ENCODE data around the gene ATP5F1E.
"Not testable (repeated sequence)": the region's sequence is repeated elsewhere in the genome, so short reads cannot be mapped to it uniquely, and the experiment has no call there.

The ATP5F1E gene

DNA sequence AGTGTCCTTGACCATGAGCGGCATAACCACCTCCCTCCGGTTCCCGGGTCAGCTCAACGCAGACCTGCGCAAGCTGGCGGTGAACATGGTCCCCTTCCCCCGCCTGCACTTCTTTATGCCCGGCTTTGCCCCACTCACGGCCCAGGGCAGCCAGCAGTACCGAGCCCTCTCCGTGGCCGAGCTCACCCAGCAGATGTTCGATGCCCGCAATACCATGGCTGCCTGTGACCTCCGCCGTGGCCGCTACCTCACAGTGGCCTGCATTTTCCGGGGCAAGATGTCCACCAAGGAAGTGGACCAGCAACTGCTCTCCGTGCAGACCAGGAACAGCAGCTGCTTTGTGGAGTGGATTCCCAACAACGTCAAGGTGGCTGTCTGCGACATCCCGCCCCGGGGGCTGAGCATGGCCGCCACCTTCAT is 8.0 kb downstream of the ATP5F1E start:
- no peak for FAIRE-seq
- no peak for DNase-seq (ENCODE audit: extremely low spot score, insufficient read length, low read depth)

DNA sequence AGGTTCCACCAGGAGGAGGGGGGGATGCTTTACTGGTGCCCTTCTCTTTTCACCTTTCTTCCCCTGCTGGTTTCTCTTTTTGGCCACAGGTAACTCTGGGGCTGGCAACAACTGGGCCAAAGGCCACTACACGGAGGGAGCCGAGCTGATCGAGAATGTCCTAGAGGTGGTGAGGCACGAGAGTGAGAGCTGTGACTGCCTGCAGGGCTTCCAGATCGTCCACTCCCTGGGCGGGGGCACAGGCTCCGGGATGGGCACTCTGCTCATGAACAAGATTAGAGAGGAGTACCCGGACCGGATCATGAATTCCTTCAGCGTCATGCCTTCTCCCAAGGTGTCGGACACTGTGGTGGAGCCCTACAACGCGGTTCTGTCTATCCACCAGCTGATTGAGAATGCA is 8.5 kb downstream of the ATP5F1E start:
- FAIRE-seq (no peak), DNase-seq (ENCODE audit: extremely low spot score, insufficient read length, low read depth) (no peak)

DNA sequence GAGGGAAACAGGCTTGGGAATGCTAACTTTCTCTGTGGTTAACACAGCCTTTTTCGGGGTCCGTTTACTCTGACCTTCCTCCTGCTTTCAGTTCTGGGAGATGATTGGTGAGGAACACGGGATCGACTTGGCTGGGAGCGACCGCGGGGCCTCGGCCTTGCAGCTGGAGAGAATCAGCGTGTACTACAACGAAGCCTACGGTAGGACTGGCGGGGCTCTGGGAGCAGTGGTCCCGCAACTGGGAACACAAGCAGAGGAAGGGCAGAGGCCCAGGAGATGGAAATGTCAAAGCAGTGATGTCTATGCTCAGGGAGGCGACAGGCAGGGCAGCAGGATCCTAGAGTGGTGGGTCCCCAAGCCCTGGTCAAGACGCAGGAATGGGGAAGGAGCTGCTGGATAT is 9.4 kb downstream of the ATP5F1E start:
- FAIRE-seq (no peak), DNase-seq (ENCODE audit: extremely low spot score, insufficient read length, low read depth) (no peak)

DNA sequence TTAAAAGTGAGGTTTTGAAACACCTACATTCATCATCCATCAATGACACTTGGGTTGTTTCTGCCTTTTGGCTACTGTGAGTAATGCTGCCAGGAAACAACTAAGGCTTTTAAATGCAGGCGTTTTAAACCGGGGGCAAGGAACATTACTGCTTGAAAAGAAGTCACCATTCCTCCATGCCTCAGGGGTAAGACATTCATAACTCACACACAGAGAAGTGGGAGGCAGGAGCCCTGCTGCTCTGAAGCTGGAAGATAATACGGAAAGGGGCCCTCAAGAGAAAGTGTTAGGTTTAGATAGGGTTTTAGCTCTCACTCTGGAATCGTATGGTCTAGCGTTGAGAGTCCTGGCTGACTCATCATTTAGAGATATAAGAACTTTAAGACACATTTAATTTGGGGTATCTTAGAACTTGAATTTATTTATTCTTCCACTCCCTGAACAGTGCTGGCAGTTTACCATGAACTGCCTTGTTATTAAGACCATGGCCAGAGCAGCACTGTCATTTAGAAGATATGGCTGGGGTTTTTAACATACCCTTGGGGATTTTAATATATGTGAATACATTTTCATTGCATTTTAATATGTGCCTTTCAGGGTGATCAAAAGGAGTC is 11.1 kb downstream of the ATP5F1E start:
- DNase-seq (ENCODE audit: extremely low spot score, insufficient read length, low read depth) (no peak), FAIRE-seq (no peak)

DNA sequence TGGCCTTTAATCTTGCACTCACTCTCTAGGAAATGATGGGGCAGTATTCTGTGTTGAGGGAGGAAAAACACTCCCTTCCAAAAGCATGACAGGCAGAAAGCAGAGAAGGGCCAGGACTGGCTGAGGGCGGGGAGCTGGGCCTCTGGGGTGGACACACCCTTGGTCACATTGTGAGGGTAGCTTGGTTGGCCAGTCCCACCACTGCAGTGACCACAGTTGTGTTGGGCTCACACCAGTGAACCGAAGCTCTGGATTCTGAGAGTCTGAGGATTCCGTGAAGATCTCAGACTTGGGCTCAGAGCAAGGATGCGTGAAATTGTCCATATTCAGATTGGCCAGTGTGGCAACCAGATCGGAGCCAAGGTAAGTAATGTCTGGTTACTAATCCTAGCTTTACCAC is 12.9 kb downstream of the ATP5F1E start, which contains the start of gene TUBB1:
Gene TUBB1 (plus strand): TSS at position 213 of the 400 bp plus-strand sequence. CDS start 94 bp downstream, at position 307.
- FAIRE-seq (no peak), DNase-seq (ENCODE audit: extremely low spot score, insufficient read length, low read depth) (no peak)

DNA sequence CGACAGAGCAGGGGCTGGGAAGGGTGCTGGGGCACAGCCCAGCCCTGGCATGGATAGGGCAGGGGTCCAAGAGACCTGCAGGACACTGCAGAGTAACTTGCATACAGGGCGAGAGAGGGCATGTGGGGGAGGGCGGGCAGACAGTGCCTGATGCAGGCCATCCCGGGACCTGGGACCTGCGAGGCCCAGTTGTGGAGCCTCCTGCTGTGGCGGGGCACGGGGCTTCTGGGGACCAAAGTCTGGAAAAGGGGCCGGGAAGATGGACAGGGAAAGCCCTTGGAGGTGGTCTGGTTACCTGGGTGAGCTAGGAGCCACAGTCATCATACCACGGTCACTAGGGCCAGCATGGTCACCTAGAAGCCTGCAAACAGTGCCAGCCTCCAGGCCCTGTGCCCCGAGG is 13.3 kb downstream of the ATP5F1E start:
- DNase-seq (ENCODE audit: extremely low spot score, insufficient read length, low read depth), result no peak
- FAIRE-seq, result no peak

DNA sequence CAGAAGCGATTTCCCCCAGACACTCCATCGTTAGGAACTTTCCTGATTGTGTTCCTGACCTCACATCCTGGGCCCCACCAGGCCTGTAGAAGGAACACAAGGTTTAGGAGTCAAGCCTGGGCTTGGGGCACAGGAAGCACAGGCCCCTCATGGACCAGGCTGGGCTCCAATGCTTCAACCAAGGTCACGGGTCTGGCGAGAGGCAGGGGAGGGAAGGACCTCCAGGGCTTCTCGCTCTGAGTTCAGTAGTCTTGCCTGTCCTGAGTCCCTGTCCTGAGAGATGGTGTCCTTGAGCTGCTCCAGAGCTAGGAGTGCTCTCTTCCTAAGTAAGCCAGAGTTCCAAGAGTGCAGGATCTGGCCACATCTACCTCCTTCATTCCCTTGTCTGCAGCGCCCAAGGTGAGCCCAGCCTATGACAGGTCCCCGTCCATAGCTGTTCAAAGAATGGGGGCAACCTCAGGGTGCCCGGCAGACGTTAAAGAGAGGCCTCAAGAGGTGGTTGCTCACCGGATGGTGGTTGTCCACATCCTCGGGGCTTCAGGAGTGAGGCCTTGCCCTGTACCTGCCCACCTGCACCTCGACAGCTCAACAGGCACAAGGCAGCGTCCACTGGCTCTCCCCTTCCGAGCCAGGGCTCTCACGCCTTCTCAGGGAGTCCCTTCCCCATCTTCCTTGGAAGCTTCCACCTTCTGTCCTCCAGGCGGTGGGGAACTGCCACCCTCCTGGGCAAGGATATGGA is 14.5 kb downstream of the ATP5F1E start:
- FAIRE-seq, result no peak
- no peak for DNase-seq (ENCODE audit: extremely low spot score, insufficient read length, low read depth)

DNA sequence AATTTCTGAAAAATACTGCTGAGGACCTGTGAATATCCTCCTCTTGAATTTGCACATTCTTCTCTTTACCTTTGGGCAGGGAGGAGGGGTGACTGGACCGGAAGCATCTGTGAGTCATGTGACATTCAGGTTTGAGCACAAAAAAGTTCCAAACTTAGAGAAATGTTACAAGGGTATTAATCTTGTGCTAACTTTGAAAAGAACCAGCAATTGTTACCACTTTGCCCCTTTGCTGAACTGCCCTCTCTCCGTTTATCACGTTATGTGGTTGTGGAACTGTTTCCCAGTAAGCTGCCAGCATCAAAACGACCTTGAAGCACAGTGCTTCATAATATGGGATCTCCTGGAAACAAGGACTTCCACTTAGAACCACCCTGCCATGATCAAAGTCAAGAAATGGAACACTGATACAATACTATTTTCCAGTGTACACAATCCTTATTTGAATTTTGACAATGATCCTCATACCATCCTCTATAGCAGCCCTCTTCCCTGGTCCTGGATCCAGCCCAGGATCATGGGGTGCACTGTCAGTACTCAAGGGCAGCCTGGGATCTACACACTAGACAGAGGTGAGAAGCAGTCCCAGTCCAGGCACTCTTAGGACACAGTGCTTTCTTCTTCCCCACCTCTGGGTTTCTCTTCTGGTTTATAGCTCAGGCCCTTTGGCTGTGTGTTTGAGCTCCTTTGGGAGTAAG is 15.2 kb downstream of the ATP5F1E start:
- DNase-seq (ENCODE audit: extremely low spot score, insufficient read length, low read depth), result no peak
- FAIRE-seq, result no peak

DNA sequence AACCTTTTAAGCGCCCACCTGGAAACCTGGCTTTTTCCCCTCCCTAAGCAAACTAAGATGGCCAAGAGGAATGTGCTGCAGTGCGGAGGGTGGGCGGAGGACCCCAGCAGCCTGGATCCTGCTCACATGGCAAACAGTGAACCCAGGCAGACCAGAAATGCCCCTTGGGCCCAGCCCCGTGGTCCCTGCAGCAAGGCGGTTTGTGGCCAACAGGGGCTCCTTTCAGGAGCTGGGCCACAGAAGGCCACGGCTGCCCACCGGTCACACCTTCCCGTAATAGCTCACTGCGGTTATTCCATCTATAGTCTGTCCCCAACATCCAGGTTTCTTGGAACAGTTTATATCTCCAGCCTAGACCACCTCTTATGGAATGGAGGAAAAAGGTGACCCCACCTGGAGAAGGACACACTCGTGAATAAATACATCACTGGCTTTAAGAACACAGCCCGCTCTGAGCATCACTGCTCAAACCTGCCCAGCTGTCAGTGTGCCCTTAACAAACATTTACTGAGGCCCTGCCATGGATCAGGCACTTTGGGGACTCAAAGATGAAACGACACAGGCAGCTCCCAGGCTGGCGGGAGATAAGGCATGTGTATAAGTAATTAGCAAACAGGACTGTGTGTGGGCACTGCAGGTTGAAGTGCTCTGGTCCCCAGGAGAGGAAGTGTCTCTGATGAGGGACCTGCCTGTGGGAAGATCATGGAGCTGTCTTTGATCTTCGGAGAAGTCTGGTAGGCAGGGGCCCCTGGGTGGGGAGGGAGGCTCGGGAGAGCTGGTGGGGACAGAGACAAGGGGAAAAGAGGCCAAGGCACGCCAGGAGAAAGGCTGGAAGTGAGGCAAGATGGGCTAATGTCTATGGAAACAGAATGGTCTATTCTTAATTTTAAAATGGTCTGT is 16.1 kb downstream of the ATP5F1E start:
- DNase-seq (ENCODE audit: extremely low spot score, insufficient read length, low read depth) (no peak), FAIRE-seq (no peak)

DNA sequence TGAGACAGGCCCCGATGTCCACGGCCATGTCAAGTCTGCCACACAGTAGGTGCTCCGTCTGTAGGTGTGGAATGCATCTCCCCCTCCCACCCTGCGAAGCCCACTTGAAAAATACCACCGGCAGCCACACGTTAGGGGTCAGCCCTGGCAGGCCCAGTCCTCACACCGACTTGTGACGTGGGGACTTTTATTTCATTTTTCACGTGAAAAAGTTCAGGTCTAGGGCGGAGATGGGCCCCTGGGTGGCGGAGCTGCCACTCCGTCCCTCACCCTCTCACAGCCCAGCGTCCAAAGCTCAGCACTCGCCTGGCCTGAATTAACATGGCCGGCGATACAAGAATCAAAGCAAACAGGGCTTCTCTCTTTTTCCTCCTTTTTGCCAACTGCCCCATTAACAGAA is 16.7 kb downstream of the ATP5F1E start:
- no peak for FAIRE-seq
- no peak for DNase-seq (ENCODE audit: extremely low spot score, insufficient read length, low read depth)

DNA sequence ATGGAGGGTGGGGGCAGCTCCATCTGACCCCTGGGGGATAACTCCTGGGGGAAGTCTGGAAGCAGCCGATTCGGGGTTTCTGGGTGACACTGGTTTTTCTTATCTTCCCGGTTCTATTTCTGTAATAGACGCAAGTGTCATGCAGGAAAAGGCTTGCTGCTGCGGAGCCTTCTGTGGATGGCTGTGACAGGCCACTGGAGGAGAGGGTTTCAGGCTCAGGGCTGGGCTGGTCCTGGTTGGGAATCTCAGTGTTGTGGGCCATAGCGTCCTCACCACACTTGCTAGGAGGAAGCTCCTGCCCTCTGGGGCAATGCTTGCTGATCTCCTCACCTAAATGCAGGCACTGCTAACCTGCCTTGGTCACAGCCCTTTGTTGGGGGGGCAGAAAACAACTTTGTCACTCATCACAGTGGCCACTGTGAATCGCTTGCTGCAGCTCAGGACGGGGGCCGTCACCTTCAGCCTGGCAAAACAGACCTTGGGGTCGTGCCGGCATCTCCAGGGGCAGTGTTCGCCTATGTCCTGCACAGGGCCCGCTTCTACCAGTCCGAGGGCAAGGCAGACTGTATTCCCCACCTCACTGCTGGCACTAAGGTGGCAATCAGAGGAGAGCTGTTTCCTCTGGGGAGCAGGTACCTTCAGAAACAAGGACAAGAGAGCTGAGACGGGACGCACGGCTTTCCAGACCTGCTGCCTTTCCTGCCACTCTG is 17.3 kb downstream of the ATP5F1E start:
- no peak for FAIRE-seq

DNA sequence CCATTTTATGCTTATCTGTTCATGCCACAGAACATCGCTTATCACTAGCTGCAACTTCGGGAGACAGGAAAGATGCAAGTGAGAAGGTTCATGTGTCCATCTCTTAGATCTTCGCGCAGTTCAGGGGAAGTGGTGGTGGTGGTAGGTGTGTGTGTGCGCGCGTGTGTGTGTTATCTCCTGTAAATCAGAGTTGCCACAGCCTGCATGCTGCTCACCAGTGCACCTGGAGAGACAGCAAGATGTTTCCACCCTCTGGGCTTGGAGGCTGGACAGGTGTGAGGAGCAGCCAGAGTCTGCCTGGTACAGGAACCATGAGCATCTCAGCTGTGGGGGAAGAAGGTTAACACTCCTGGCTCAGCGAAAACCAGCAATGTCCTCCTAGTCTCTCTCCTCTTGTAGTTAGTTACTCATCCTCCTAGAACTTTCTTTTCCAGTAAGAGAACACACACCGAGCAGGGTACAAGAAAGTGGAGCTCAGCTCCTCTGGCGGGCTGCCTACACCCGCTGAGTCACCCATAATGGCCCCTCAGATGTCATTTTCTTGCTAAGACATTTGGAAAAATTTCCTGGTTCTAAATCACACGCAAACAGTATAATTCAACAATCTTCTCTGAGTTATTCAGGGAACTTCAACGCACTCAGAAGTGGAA is 18.1 kb downstream of the ATP5F1E start:
- DNase-seq (ENCODE audit: extremely low spot score, insufficient read length, low read depth) (no peak), FAIRE-seq (no peak)

More for the DNA sequence above, 17.3 kb downstream of the ATP5F1E start:
- no peak for DNase-seq (ENCODE audit: extremely low spot score, insufficient read length, low read depth)

DNA sequence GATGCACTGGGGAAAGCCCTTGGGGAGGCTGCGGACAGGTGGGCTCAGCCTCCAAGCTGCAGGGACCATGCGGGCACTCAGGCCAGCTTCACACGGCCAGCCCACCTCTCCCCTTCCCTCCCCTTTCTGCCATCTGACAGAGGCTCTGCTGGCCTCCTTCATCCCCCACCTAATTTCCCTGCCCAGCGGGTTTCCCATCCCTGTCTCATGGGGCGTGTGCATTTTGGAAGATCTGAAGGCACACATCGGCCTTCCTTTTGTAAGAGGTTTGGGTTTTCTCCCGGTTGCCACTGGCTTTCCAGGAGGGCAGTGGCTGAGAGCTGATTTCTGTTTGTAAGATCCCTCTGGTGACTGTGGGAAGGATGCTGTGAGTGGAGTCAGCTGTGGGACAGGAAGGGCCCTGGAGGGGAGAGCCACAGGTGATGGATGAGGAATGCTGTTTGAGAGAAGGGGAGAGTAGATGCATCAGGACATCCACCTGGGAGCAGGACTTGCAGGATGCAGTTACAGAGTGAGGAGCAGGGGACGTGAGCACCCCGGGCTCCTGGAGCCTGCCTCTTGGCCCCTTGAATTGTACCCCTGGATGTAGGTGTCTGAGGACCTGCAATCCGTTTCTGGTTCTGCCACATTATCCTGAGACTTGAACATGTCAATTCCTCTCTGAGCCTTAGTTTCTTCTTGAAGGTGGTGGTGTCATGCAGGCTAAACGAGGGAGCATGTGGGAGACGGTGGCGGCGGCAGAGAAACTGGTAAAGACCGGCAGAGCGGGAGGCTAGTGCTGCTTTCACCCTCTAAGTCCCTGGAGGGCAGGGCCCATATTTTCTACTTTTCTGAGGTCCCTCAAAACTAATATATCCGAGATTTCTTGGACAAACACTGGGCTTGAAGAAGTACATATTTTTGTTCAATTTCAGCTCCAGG is 18.8 kb downstream of the ATP5F1E start:
- FAIRE-seq, result no peak
- no peak for DNase-seq (ENCODE audit: extremely low spot score, insufficient read length, low read depth)

DNA sequence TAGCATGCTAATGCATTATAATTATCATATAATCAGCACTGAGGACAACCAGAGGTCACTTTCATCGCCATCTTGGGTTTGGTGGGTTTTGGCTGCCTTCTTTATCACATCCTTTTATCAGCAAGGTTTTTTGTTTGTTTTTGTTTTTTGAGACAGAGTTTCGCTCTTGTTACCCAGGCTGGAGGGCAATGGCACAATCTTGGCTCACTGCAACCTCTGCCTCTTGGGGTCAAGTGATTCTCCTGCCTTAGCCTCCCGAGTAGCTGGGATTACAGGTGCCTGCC is 20.3 kb downstream of the ATP5F1E start:
- FAIRE-seq; DNase-seq (ENCODE audit: extremely low spot score, insufficient read length, low read depth): not testable (repeated sequence)

DNA sequence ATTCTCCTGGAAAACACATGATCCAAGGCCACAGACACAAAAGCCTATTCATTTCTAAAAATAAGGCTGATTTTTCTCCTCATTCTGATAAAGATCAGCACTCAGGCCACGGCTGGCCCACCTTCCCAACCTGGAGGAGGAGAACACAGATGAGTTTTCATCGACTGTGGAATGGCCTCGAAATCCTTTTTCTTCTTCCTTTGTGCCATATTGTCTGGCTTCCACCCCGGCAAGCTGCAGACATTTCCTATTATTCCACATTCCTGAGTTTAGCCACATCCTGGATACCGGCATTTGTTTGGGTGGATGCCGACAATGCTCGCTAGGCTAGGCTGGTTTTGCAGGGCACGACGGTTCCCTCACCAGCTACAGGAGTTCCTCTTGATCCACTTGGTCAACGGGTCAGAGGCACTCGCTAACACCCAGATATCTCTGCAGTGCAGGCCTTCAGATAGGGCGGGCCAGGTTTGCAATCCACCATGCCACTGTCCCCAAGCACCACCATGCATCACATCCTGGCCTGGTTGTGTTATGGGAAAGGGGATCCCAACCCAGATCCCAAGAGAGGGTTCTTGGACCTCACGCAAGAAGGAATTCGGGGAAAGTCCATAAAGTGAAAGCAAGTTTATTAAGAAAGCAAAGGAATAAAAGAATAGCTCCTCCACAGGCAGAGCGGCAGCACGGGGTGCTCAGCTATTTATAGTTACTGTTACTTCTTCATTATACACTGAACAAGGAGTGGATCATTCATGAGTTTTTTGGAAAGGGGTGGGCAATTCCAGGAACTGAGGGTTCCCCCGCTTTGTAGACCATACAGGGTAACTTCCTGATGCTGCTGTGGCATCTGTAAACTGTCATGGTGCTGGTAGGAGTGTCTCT is 20.9 kb downstream of the ATP5F1E start:
- FAIRE-seq (no peak), DNase-seq (ENCODE audit: extremely low spot score, insufficient read length, low read depth) (no peak)

DNA sequence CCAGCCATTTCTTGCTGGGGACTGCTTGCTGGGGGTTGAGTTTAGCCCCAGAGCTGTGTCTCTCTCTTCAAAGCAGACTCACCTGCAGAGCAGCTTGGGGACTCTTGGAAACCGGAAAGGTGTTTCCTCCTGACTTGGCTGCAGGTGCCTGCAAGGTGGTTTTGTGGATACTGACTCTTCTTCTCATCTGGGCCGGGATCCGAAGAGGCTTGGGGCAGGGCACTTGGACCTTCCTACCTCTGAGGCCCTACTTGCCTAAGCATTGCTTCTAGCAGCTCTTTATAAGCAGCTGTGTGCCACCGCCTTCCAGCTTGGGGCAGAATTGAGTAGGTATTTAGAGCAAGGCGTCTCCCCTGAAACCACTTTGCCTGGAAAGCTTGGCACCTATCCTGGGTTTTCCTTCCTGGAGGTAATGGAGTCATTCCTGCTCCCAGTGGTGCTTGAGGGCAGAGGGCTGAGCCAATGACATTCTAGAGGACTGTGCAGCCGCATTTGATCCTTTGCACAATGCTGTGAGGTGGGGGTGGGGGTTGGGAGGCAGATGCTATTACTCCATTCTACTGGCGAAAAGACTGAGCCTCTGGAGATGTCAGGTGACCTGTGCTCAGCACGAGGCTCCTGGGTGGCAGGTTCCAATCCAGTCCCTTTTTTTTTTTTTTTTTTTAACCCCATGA is 21.7 kb downstream of the ATP5F1E start:
- FAIRE-seq (no peak), DNase-seq (ENCODE audit: extremely low spot score, insufficient read length, low read depth) (no peak)
